ENCODE data around the gene HSD17B7. TPM values are rescaled to one million over a fixed set of nuclear protein-coding genes. Genes with fewer than 3 reads are reported as not detected.

HSD17B7 gene
- total RNA-seq, 2 donors from 2014 or later = 14.1 to 14.7 TPM

DNA sequence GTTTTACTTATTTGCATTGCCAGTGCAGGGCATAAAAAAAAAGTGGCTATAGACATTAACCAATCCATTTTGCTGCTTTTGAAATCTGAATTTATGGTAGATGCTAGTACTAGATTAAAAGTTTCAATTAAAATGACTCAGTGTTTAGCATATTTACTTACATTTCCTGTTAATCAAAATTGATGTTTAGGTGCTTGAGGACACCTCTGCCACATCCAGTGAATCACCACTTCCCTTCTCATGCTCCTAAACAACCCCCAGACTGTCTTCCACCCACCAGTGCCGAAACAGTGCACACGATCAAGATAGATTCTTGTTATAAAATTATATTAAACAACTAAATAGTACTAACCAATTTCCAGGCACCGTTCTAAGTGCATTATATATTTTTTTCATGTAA is 32.7 kb downstream of the HSD17B7 start:
- Histone ChIP-seq H3K4me3 (no peak overlapping the region), H3K27ac (no peak overlapping the region), H3K4me1 (replicated peaks) (no peaks in the 10 kb centered on the region), H3K9me3 (no peaks in the 10 kb centered on the region), H3K27me3 (replicated peaks; ENCODE audit: insufficient read depth) (no peaks in the 10 kb centered on the region), H3K36me3 (no peaks in the 10 kb centered on the region)
- 90% methylated on average over 3 of the region's 3 CpGs for WGBS
- intact Hi-C loops (cut with DNase I) = no loop called here
- no peak for DNase-seq (ENCODE audit: low spot score)
- no peak for TF ChIP-seq POLR2A (IDR thresholded peaks at IDR 0.05)
- TF ChIP-seq POLR2AphosphoS5 (IDR thresholded peaks at IDR 0.05) = no peak
- TF ChIP-seq, protein P1, sequence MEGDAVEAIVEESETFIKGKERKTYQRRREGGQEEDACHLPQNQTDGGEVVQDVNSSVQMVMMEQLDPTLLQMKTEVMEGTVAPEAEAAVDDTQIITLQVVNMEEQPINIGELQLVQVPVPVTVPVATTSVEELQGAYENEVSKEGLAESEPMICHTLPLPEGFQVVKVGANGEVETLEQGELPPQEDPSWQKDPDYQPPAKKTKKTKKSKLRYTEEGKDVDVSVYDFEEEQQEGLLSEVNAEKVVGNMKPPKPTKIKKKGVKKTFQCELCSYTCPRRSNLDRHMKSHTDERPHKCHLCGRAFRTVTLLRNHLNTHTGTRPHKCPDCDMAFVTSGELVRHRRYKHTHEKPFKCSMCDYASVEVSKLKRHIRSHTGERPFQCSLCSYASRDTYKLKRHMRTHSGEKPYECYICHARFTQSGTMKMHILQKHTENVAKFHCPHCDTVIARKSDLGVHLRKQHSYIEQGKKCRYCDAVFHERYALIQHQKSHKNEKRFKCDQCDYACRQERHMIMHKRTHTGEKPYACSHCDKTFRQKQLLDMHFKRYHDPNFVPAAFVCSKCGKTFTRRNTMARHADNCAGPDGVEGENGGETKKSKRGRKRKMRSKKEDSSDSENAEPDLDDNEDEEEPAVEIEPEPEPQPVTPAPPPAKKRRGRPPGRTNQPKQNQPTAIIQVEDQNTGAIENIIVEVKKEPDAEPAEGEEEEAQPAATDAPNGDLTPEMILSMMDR (IDR thresholded peaks at IDR 0.05) = no peak

DNA sequence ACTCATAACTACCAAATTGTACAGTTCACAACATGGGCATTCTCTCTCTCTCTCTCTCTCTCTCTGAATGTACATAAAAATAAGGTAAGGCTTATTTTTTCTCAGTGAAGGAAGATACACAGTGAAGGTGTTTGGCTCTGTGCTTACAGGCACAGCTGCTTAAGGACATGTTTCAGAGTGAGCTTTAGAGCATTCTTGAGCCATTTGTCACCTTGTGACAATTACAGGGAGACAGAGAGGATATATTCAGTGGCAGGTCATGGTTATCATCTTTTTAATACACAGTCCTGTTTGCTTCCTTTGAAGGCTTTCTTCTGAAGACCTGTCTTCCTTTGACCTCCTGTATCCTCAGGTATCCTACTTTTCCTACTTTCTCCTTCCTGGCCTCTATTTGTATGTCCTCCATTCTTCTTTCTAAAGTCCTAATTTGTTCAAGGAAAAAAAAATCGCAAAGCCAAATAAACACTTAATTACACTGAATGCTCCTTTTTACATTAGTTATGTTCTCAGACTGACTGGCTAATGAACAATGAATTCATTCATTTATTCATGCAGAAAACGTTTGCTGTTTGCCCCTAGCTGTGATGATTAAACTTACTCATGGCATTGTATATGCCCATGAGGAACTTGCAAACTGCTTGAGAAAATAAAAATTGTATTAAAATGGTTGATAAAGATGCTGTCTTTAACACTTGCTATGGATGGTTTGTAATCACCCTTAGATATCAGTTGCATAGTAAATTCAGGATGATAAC is 33.4 kb downstream of the HSD17B7 start:
- H3K9me3 ChIP-seq = no peaks in the 10 kb centered on the region
- H3K4me3 ChIP-seq = no peak overlapping the region
- no peak overlapping the region for H3K27ac ChIP-seq
- H3K36me3 ChIP-seq = no peaks in the 10 kb centered on the region
- WGBS = 45% methylated on average over 2 of the region's 2 CpGs
- TF ChIP-seq, protein P1 (IDR thresholded peaks at IDR 0.05) = no peak
- no peak for TF ChIP-seq POLR2AphosphoS5 (IDR thresholded peaks at IDR 0.05)
- TF ChIP-seq POLR2A (IDR thresholded peaks at IDR 0.05) = no peak
- DNase-seq (ENCODE audit: low spot score) = no peak
- H3K27me3 ChIP-seq (replicated peaks; ENCODE audit: insufficient read depth) = no peaks in the 10 kb centered on the region
- intact Hi-C loops (cut with DNase I) = no loop called here
- H3K4me1 ChIP-seq (replicated peaks) = no peaks in the 10 kb centered on the region

DNA sequence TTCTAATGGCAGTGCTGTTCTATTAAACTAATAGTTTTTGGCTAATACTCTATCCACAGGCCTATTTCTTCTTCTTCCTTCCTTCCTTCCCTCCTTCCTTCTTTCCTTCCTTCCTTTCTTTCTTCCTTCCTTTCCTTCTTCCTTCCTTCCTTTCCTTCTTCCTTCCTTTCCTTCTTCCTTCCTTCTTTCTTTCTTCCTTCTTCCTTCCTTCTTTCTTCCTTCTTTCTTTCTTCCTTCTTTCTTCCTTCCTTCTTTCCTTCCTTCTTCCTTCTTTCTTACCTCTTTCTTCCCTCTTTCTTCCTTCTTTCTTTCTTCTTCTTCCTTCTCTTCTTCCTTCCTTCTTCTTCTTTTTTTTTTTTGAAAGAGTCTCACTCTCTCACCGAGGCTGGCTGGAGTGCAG is 38.8 kb downstream of the HSD17B7 start:
- TF ChIP-seq, protein P1 (IDR thresholded peaks at IDR 0.05) = no peak
- TF ChIP-seq POLR2AphosphoS5 (IDR thresholded peaks at IDR 0.05) (no peak), POLR2A (IDR thresholded peaks at IDR 0.05) (no peak)

DNA sequence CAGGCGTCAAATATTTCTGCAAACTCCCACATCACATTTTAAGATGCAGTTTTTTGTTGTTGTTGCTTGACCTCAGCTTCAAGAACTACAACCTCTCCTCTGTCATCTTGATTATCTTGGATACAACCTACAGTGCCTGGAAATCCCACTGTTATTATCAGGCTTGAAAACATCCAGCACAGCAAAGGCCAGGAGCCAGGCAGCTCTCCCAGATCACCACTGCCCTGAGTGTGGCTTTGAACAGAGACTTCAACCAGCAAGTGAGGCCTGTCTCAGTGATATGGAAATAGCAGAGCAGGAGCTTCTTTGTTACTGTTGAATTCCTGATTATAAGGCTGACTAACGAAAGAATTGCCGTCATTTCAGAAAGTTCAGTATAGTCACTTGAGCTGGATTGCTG is 42.0 kb downstream of the HSD17B7 start:
- Histone ChIP-seq H3K4me1 (replicated peaks) (no peaks in the 10 kb centered on the region), H3K36me3 (no peaks in the 10 kb centered on the region), H3K4me3 (no peak overlapping the region), H3K9me3 (no peaks in the 10 kb centered on the region), H3K27ac (no peak overlapping the region), H3K27me3 (replicated peaks; ENCODE audit: insufficient read depth) (no peaks in the 10 kb centered on the region)
- TF ChIP-seq POLR2A (IDR thresholded peaks at IDR 0.05) (no peak), POLR2AphosphoS5 (IDR thresholded peaks at IDR 0.05) (no peak)
- TF ChIP-seq, protein P1 (IDR thresholded peaks at IDR 0.05) = no peak
- 62% methylated on average over 3 of the region's 3 CpGs for WGBS
- intact Hi-C loops (cut with DNase I) = no loop called here
- no peak for DNase-seq (ENCODE audit: low spot score)

More for the DNA sequence above, 38.8 kb downstream of the HSD17B7 start:
- WGBS = 96% methylated on average over 1 of the region's 1 CpG
- intact Hi-C loops (cut with DNase I) = no loop called here
- Histone ChIP-seq H3K4me3 (no peak overlapping the region), H3K27ac (no peak overlapping the region), H3K4me1 (replicated peaks) (no peaks in the 10 kb centered on the region), H3K36me3 (no peaks in the 10 kb centered on the region), H3K9me3 (no peaks in the 10 kb centered on the region), H3K27me3 (replicated peaks; ENCODE audit: insufficient read depth) (no peaks in the 10 kb centered on the region)
- DNase-seq (ENCODE audit: low spot score) = no peak
